ENCODE measurements around the gene CCDC85C. TPM values are rescaled to one million over a fixed set of nuclear protein-coding genes. Genes with fewer than 3 reads are reported as not detected.

Gene CCDC85C
- total RNA-seq, 1 donor from 2014 or later = 41.0 TPM

DNA sequence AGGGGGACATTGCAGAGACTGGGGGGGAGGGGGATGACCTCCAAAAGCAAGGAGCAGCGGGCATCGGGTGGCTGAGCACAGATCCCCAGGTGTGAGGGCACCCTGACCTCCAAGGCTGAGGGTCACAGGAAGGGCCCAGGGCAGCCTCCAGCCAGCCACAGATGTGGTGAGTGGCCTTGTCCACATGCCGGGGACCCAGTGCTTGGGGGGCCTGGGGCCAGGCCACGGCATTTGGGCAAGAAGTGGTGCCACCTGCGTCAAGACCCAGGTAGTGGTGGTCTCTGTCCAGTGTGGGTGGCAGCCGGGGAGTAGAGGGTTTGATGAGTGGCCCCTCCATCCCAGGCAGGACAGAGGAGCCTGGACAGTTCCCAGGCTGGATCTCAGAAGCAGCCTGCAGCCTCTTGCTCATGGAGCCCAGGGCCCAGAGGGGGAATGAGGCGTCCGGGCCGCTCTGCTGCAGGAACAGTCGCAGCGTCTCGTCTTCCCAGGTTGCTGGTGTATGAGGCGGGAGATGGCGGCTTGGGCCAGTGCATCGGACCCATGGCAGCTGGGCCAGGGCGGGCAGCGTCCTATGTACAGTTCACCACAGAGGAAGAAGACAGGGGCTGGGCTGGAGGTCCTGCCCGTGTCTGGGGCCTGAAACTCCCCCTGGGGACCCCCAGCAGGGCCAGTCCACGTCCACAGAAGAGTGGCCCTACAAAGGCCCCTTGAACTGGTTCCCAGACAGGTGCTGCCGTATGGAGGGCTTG, 89.3 kb downstream of the CCDC85C start:
- DNase-seq = no peak
- H3K27me3 ChIP-seq (ENCODE audit: low read depth) = no peaks in the 10 kb centered on the region

DNA sequence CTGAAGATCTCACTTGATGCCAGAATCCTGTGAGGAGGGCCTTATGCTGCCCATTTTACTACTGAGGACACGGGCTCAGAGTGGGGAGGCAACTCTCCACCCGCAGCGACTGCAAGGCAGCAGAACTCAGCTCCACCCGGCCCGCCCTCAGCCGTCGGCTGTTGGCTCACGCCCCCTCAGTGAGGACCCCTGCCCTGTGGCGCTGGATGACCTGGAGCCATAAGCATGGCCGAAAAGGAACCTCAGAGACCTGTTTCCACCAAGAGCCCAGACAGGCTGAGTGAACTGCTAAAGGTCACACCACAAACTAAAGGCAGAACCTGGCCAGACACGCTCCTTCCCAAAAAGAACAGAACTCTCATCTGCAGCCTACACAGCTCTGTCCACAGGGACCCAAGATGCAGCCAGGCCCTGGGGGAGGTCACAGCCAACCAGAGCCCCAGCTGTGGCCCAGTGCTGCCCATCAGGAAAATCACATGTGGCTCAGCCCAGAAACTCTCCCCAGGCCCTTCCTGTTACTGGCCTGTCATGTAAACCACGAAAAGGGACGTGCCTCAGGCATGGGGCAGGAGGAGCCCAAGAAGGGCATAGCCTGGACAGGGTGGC, 90.0 kb downstream of the CCDC85C start:
- no peak overlapping the region for H3K27ac ChIP-seq (replicated peaks)
- H3K4me1 ChIP-seq = peaks cover 23% of the 10 kb centered on the region
- peaks cover 52% of the 10 kb centered on the region for H3K36me3 ChIP-seq
- H3K27me3 ChIP-seq (ENCODE audit: low read depth) = no peaks in the 10 kb centered on the region
- H3K9me3 ChIP-seq (replicated peaks) = no peaks in the 10 kb centered on the region
- TF ChIP-seq, protein P1, sequence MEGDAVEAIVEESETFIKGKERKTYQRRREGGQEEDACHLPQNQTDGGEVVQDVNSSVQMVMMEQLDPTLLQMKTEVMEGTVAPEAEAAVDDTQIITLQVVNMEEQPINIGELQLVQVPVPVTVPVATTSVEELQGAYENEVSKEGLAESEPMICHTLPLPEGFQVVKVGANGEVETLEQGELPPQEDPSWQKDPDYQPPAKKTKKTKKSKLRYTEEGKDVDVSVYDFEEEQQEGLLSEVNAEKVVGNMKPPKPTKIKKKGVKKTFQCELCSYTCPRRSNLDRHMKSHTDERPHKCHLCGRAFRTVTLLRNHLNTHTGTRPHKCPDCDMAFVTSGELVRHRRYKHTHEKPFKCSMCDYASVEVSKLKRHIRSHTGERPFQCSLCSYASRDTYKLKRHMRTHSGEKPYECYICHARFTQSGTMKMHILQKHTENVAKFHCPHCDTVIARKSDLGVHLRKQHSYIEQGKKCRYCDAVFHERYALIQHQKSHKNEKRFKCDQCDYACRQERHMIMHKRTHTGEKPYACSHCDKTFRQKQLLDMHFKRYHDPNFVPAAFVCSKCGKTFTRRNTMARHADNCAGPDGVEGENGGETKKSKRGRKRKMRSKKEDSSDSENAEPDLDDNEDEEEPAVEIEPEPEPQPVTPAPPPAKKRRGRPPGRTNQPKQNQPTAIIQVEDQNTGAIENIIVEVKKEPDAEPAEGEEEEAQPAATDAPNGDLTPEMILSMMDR (IDR thresholded peaks at IDR 0.05; ENCODE audit: borderline replicate concordance) = no peak
- intact Hi-C loops (cut with micrococcal nuclease) = no loop called here
- no peak for DNase-seq
- H3K4me3 ChIP-seq = no peak overlapping the region

More for the DNA sequence above, 89.3 kb downstream of the CCDC85C start:
- intact Hi-C loops (cut with micrococcal nuclease) = no loop called here
- no peaks in the 10 kb centered on the region for H3K9me3 ChIP-seq (replicated peaks)
- no peak overlapping the region for H3K27ac ChIP-seq (replicated peaks)
- H3K4me3 ChIP-seq = no peak overlapping the region
- H3K36me3 ChIP-seq = peaks cover 45% of the 10 kb centered on the region
- TF ChIP-seq, protein P1 (IDR thresholded peaks at IDR 0.05; ENCODE audit: borderline replicate concordance) = no peak
- peaks cover 23% of the 10 kb centered on the region for H3K4me1 ChIP-seq

DNA sequence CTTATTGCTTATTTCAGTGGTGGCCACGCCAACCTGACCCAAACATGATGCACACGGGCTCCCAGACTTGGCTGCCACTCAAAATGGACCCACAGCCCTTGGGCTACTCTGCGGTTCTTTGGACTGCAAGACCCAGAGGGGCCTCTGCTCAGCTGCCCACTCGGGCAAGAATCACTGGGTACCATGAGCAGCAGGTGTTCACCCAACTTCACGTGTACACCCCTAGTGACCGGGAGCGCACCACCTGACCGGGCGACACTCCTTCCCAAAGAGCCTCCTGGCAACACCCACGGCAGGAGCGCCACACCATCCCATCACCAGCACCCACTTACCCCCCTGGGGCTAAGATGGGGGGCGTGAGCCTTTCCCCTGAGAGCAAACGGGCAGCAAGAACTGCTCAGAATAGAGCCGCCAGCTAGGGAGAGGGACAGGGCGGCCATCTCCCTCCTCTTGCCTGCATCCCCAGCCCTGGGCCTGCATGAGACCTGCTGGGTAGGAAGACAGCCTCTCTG, 90.8 kb downstream of the CCDC85C start:
- Histone ChIP-seq H3K4me1 (peaks cover 21% of the 10 kb centered on the region), H3K4me3 (no peak overlapping the region), H3K36me3 (peaks cover 60% of the 10 kb centered on the region), H3K27me3 (ENCODE audit: low read depth) (no peaks in the 10 kb centered on the region), H3K9me3 (replicated peaks) (no peaks in the 10 kb centered on the region), H3K27ac (replicated peaks) (no peak overlapping the region)
- intact Hi-C loops (cut with micrococcal nuclease) = no loop called here
- TF ChIP-seq, protein P1 (IDR thresholded peaks at IDR 0.05; ENCODE audit: borderline replicate concordance) = no peak
- DNase-seq = no peak

DNA sequence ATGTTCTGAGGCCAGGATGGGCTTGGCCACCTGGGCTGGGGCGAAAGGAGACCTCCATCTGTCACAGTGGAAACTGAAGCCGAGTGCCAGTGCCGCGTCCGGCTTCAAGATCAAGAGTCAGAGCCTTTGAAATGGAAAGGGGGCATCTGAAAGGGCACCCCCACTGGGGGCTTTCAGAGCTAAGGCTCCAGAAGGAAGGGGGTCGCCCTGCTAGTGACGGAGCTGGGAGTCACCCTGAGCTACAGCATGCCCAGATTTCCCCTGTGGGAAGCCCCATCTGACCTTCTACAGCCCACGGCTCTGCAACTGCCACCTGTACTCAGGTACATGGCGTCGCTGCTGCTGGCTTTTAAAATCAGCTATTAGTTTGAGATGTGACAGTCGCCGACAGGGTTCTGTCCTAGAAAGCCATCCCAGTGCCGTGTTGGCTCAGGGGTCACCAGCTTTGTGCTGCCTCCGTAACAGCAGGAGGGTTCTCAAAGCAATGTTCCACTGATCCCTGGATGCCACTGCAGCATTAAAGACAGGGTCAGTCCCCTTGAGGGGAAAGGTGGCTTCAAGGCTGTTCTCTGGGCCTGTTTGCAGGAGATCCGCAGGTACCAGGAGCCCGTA, 91.3 kb downstream of the CCDC85C start:
- H3K4me3 ChIP-seq = no peak overlapping the region
- H3K9me3 ChIP-seq (replicated peaks) = no peaks in the 10 kb centered on the region
- H3K4me1 ChIP-seq = peaks cover 19% of the 10 kb centered on the region
- TF ChIP-seq, protein P1 (IDR thresholded peaks at IDR 0.05; ENCODE audit: borderline replicate concordance) = no peak
- no peak for DNase-seq
- intact Hi-C loops (cut with micrococcal nuclease) = no loop called here
- H3K27me3 ChIP-seq (ENCODE audit: low read depth) = no peaks in the 10 kb centered on the region
- peak overlapping the region; percentile 61 for H3K27ac ChIP-seq (replicated peaks)
- H3K36me3 ChIP-seq = peaks cover 66% of the 10 kb centered on the region

GRCh38 chr14:99512110-99512449, 91.9 kb downstream of the CCDC85C start:
- intact Hi-C loops (cut with micrococcal nuclease) = no loop called here
- no peaks in the 10 kb centered on the region for H3K27me3 ChIP-seq (ENCODE audit: low read depth)
- H3K4me1 ChIP-seq = peaks cover 19% of the 10 kb centered on the region
- peaks cover 72% of the 10 kb centered on the region for H3K36me3 ChIP-seq
- no peaks in the 10 kb centered on the region for H3K9me3 ChIP-seq (replicated peaks)
- TF ChIP-seq, protein P1 (IDR thresholded peaks at IDR 0.05; ENCODE audit: borderline replicate concordance) = no peak
- H3K4me3 ChIP-seq = no peak overlapping the region
- DNase-seq = no peak
- H3K27ac ChIP-seq (replicated peaks) = peak overlapping the region; percentile 61
